NCI-H128 (cell line): ENCODE data around the gene TRIM51G.
"Not testable (repeated sequence)": the region's sequence is repeated elsewhere in the genome, so short reads cannot be mapped to it uniquely, and the experiment has no call there.

ENCODE experiments used
- DNase-seq: peaks from one replicate; lab custom pipeline; 2025; ENCODE audit not compliant: unreplicated experiment; lab: John Stamatoyannopoulos, UW

Gene TRIM51G

DNA sequence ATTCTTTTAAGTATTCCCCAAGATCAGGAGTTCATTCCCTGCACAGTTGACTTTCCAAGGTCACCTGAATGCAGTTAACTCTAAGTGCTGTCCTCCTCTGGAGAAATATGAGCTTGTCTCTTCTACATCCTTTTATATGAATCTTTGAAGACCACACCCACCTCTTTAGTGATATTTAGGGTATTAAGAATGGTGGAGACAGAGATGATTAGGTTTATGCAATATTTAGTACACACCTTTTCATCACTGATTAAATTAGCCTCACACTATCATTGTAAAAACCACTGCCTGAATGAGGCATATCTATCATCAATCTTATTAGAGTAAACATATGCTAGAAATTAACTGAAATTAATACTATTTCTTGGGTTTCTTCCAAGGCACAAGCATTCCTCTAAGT, at the start of gene TRIM51G:
TRIM51G (minus strand) TSS at position 101 of the 400 bp plus-strand sequence. CDS start 2,190 bp downstream, outside the sequence.
- not testable (repeated sequence) for DNase-seq

- DNase-seq: not testable (repeated sequence)
Measured at GRCh38 chr11:49028523-49028922, 44.8 kb upstream of the TRIM51G start, which contains the start of gene TRIM49B. Gene TRIM49B, plus strand, starts transcription at chr11:49028823. Its CDS starts 2,777 bp downstream, at chr11:49031600.

- DNase-seq: not testable (repeated sequence)
Measured at GRCh38 chr11:48968592-48968991, 15.1 kb downstream of the TRIM51G start.

DNA sequence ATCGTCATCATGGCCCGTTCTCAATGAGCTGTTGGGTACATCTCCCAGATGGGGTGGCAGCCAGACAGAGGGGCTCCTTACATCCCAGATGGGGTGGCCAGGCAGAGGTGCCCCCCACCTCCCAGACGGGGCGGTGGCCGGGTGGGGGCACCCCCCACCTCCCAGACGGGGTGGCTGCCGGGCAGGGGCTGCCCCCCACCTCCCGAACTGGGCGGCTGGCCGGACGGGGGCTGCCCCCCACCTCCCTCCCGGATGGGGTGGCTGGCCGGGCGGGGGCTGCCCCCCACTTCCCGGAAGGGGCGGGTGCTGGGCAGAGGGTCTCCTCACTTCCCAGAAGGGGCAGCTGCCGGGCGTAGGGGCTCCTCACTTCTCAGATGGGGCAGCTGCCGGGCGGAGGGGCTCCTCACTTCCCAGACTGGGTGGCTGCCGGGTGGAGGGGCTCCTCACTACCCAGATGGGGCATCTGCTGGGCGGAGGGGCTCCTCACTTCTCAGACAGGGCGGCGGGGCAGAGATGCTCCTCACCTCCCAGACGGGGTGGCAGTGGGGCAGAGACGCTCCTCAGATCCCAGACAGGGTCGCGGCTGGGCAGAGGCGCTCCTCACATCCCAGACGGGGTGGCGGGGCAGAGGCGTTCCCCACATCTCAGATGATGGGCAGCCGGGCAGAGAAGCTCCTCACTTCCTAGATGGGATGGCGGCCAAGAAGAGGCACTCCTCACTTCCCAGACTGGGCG, 28.2 kb downstream of the TRIM51G start:
- DNase-seq: not testable (repeated sequence)

DNA sequence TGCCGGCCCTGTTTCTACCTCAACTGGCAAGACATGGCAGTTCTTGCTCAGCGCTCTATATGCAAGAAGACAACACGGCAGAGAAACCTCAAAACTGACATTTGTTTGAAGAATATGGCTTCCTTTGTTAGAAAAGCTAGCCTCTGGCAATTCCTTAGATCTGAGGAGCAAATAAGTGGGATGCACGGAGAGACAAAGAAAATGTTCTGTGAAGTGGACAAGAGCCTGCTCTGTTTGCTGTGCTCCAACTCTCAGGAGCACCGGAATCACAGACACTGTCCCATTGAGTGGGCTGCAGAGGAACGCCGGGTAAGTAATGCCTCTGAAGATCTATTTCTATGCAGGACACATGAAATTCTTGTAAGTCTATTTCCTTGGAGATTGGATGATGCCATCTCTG, 37.9 kb downstream of the TRIM51G start:
- DNase-seq: not testable (repeated sequence)
